Right atrium auricular region (tissue), 2 donors: ENCODE data around the gene TP53I11. TPM values are rescaled to one million over a fixed set of nuclear protein-coding genes. Genes with fewer than 3 reads are reported as not detected.

Source experiments
- DNase-seq: peaks from one replicate; pipeline ENCODE4 v3.0.0-alpha.2; 2019; ENCODE audit warnings: low spot score
- H3K27ac ChIP-seq, 2 donors: fragments of 200-600 bp; sonication (generic); 1 replicate in 1 of 2; 2 replicates in 1 of 2; pipeline ENCODE4 v1.5.1; 2016 to 2019
- H3K27me3 ChIP-seq, 2 donors: fragments of 200-600 bp; sonication (generic); one replicate each; pipeline versions ENCODE4 v1.5.1 to v1.6.0; 2017 to 2019
- H3K36me3 ChIP-seq: fragments of 200-600 bp; sonication (generic); one replicate; pipeline ENCODE4 v1.5.1; 2016
- H3K4me1 ChIP-seq, 2 donors: fragments of 200-600 bp; sonication (generic); one replicate each; pipeline versions ENCODE4 v1.5.1 to v1.6.0; 2017 to 2019
- H3K4me3 ChIP-seq, 2 donors: fragments of 200-600 bp; sonication (generic); 1 replicate in 1 of 2; 2 replicates in 1 of 2; pipeline ENCODE4 v1.5.1; 2017 to 2019; ENCODE audit warnings: mild to moderate bottlenecking in 1 of 2, moderate library complexity in 1 of 2
- H3K9me3 ChIP-seq, 2 donors: fragments of 200-600 bp; sonication (generic); one replicate each; pipeline ENCODE4 v1.5.1; 2019
- total RNA-seq, 2 donors: library from RNA; depleted of rRNA; stranded (reverse); fragments of >200 nt; gene quantifications; one replicate each; pipeline ENCODE4 v1.1.0, GENCODE V29; 2016
- TF ChIP-seq, protein P1 (sequence below), 2 donors: fragments of 200-600 bp; sonication (generic); IDR thresholded peaks; one replicate each; pipeline ENCODE4 v1.5.1; 2019; ENCODE audit warnings: antibody characterized with exemption in 2 of 2

The TP53I11 gene
- total RNA-seq, 2 donors from 2014 or later: 46.7 to 89.0 TPM

DNA sequence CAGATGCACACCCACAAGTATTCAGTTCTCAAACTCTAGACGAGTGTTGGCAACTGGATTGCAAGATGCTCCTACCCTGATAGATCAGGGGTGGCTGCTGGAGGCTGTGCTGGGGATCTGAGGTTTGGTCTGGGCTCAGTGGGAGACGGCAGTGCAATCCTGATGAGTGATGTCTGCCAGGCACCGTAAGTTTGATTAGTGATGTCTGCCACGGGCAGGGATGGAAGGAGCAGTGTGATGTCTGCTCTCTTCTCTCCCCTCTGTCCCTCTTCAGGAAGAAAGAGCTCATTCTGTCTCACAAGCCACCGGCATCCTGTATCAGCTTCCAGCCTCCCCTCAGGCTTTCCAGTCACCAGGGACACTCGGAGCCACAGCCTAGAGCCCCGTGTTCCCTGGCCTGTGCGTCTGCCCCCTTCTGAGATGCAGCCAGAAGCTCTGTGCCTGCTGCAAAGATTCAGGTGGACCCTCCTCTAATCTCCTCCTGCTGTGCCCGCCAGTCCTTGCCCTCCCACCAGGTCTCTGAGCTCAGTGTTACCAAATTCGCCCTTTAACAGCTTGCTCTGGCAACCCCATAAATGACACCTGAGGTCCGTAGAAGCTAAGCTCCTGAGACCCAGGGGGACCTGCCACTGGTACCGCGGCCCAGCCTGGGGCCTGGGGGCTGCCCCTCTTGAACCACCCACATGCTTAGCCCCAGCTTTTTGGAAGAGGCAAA, 19.9 kb downstream of the TP53I11 start:
- TF ChIP-seq, protein P1, sequence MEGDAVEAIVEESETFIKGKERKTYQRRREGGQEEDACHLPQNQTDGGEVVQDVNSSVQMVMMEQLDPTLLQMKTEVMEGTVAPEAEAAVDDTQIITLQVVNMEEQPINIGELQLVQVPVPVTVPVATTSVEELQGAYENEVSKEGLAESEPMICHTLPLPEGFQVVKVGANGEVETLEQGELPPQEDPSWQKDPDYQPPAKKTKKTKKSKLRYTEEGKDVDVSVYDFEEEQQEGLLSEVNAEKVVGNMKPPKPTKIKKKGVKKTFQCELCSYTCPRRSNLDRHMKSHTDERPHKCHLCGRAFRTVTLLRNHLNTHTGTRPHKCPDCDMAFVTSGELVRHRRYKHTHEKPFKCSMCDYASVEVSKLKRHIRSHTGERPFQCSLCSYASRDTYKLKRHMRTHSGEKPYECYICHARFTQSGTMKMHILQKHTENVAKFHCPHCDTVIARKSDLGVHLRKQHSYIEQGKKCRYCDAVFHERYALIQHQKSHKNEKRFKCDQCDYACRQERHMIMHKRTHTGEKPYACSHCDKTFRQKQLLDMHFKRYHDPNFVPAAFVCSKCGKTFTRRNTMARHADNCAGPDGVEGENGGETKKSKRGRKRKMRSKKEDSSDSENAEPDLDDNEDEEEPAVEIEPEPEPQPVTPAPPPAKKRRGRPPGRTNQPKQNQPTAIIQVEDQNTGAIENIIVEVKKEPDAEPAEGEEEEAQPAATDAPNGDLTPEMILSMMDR (IDR thresholded peaks at IDR 0.05): no peak
- Histone ChIP-seq H3K4me3 (no peak overlapping the region), H3K27me3 (no peaks in the 10 kb centered on the region), H3K27ac (no peak overlapping the region), H3K9me3 (no peaks in the 10 kb centered on the region), H3K4me1 (peaks cover 0 to 14% of the 10 kb centered on the region in 2 donors), H3K36me3 (peaks cover 27% of the 10 kb centered on the region)
- DNase-seq: no peak

DNA sequence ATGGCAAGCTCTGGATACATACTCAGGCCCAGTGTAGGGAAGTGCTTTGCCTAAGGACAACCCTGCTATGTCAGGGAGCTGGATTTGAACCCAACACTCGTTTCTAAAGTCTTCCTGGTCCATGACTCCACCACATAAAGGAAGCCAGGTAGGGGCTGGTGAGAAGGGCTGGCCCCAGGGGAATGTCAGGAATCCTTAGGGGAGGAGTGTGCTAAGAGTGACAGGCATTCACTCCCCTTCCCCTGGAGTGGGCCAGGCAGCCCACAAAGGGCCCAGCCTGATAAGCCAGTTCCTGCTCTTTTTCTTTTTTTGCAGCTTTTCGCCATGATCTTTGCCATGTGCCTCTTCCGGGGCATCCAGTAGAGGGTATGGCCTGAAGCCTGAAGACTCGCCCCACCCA, 21.9 kb downstream of the TP53I11 start:
- TF ChIP-seq, protein P1 (IDR thresholded peaks at IDR 0.05): no peak
- no peak for DNase-seq
- Histone ChIP-seq H3K36me3 (peaks cover 20% of the 10 kb centered on the region), H3K4me3 (no peak overlapping the region), H3K4me1 (peaks cover 0 to 25% of the 10 kb centered on the region in 2 donors), H3K9me3 (no peaks in the 10 kb centered on the region), H3K27ac (no peak overlapping the region), H3K27me3 (no peaks in the 10 kb centered on the region)

DNA sequence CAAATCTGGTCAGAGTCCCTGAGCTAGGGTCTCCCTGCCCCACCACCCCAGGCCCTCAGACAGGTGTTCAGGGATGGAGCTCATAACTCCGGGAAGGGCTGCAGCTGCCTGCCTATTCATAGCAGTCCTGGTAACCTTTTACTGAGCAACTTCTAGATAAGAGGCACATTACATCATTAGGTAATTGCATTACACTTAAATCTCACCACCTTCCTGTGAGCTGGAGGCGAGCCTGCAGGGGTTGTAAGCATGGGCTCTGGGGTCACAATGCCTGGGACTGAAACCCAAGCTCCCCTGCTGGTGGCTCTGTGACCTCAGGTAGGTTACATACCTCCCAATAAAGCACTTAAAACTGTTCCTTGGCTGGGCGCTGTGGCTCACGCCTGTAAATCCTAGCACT, 22.5 kb downstream of the TP53I11 start:
- Histone ChIP-seq H3K27ac (no peak overlapping the region), H3K36me3 (peaks cover 17% of the 10 kb centered on the region), H3K27me3 (no peaks in the 10 kb centered on the region), H3K9me3 (no peaks in the 10 kb centered on the region), H3K4me3 (no peak overlapping the region), H3K4me1 (peaks cover 0 to 25% of the 10 kb centered on the region in 2 donors)
- TF ChIP-seq, protein P1 (IDR thresholded peaks at IDR 0.05): no peak
- DNase-seq: no peak

DNA sequence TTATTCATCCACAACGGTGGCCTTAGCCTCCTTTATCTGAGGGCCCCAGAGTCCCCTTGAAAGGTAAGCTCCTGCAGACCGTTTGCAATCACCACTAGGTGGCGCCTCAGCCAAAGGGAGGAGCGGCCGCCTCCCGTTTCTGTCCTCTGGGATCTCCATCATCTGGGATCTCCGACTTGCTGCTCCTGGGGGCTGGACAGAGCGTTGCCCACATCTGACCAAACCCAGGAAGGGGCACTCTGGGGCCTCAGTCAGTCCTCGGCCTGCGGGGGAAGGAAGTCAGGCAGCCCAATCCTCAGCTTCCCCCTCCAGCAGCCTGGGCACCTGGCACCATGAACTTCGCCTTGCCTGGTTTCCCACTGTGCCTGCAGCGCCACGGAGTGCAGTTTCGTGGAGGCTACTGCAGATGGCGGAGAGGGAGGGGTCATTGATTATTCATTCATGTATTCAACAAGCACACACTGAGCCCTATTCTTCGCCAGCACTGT, 23.5 kb downstream of the TP53I11 start:
- peak; percentile 75 for DNase-seq
- peaks cover 17% of the 10 kb centered on the region for H3K36me3 ChIP-seq
- no peak overlapping the region for H3K4me3 ChIP-seq
- TF ChIP-seq, protein P1 (IDR thresholded peaks at IDR 0.05): peak; percentile 89 to 92
- H3K27ac ChIP-seq: no peak overlapping the region
- H3K9me3 ChIP-seq: no peaks in the 10 kb centered on the region
- no peaks in the 10 kb centered on the region for H3K27me3 ChIP-seq
- peaks cover 0 to 25% of the 10 kb centered on the region in 2 donors for H3K4me1 ChIP-seq

DNA sequence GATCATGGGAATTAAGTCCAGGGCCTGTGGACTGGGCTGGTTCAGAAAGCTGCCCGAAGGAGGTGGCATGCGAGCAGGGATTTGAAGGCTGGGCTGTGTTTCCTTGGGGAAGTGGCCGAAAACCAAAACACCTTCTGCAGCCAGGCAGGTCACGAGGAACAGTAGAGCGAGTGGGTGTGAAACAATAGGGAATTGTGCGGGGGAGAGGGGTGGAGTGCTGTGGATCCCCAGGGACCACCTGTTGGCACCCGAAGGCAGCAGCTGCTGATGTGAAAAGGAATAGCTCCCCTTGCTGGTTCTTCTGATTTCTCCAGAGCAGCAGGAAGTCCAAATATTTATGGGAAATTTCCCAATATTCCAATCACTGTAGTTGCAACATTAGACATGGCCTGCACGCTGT, 24.6 kb downstream of the TP53I11 start:
- Histone ChIP-seq H3K9me3 (no peaks in the 10 kb centered on the region), H3K27ac (no peak overlapping the region), H3K27me3 (no peaks in the 10 kb centered on the region), H3K36me3 (peaks cover 22% of the 10 kb centered on the region), H3K4me3 (no peak overlapping the region), H3K4me1 (peaks cover 0 to 25% of the 10 kb centered on the region in 2 donors)
- TF ChIP-seq, protein P1 (IDR thresholded peaks at IDR 0.05): no peak
- DNase-seq: no peak
